Prostate gland (tissue), 1 donor: ENCODE results near the gene DGKI.

Source experiments
- POLR2A ChIP-seq: fragments of 450-650 bp; IDR thresholded peaks from one replicate; pipeline ENCODE4 v1.6.1; 2016; ENCODE audit warnings: antibody characterized with exemption, mild to moderate bottlenecking
- POLR2AphosphoS5 ChIP-seq: sonication (generic); formaldehyde crosslinking; IDR thresholded peaks from one replicate; pipeline ENCODE4 v1.6.1; 2017; ENCODE audit warnings: antibody characterized with exemption

DNA sequence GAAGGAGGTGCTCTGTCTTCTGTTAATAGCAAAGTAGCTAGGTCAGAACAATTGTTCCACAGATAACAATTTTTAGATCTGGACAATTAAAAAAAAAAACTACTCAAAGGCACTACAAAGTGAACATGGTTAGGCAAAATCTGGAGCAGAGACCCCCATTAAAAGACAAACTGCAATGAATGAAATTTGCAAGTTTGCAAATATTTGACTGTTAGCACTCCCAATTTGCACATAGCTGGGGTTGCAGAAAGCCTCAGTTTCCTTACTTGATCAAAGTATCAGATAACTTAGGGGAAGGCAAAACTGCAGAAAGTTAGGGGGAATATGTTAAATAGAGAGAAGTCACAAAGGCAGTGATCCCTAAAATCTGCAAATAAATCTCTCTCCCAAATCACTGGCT is 68.3 kb downstream of the DGKI start:
- TF ChIP-seq POLR2A (no peak), POLR2AphosphoS5 (no peak)
